Small intestine (tissue), 7 donors: Measurements from ENCODE around the gene FGD3. TPM values are rescaled to one million over a fixed set of nuclear protein-coding genes. Genes with fewer than 3 reads are reported as not detected.
"Not testable (repeated sequence)": the region's sequence is repeated elsewhere in the genome, so short reads cannot be mapped to it uniquely, and the experiment has no call there.

Source experiments
- DNase-seq, 2 donors: peaks; one replicate each; pipeline versions ENCODE4 v3.0.0 to v3.0.0-alpha.2; 2013
- FAIRE-seq: peaks from 2 replicates; lab custom pipeline; 2012; peaks lifted over from hg19 to GRCh38; lab: Jason Lieb, UNC
- H3K27ac ChIP-seq, 3 donors: one replicate each; pipeline ENCODE4 v1.5.1; 2013; ENCODE audit warnings: low read length in 2 of 3, mild to moderate bottlenecking in 2 of 3, control low read depth in 1 of 3, inconsistent platforms in 1 of 3, low read depth in 1 of 3, moderate library complexity in 1 of 3
- H3K27me3 ChIP-seq, 3 donors: one replicate each; pipeline ENCODE4 v1.6.1; 2013; ENCODE audit warnings: low read length in 3 of 3, inconsistent platforms in 1 of 3; ENCODE audit not compliant: control insufficient read depth in 3 of 3, insufficient read depth in 3 of 3
- H3K36me3 ChIP-seq, 3 donors: one replicate each; pipeline ENCODE4 v1.6.1; 2013; ENCODE audit warnings: low read length in 3 of 3, inconsistent platforms in 1 of 3, low read depth in 1 of 3, mild to moderate bottlenecking in 1 of 3, moderate library complexity in 1 of 3; ENCODE audit not compliant: control insufficient read depth in 3 of 3, insufficient read depth in 2 of 3
- H3K4me1 ChIP-seq, 3 donors: one replicate each; pipeline ENCODE4 v1.6.1; 2013; ENCODE audit warnings: low read length in 2 of 3, inconsistent platforms in 1 of 3, low read depth in 1 of 3, mild to moderate bottlenecking in 1 of 3, moderate library complexity in 1 of 3; ENCODE audit not compliant: control insufficient read depth in 3 of 3, insufficient read depth in 2 of 3
- H3K4me3 ChIP-seq, 3 donors: one replicate each; pipeline ENCODE4 v1.5.1; 2013; ENCODE audit warnings: low read length in 3 of 3, control low read depth in 1 of 3, inconsistent platforms in 1 of 3, low read depth in 1 of 3, mild to moderate bottlenecking in 1 of 3, moderate library complexity in 1 of 3
- H3K9me3 ChIP-seq, 2 donors: one replicate each; pipeline ENCODE4 v1.6.1; 2013; ENCODE audit warnings: low read depth in 1 of 2, low read length in 1 of 2; ENCODE audit not compliant: control insufficient read depth in 2 of 2, insufficient read depth in 1 of 2
- WGBS, 3 donors: extraction: QIAGEN DNeasy Blood & Tissue Kit; methylation state at CpG; one replicate each; pipeline ENCODE4 v1.1.7; 2013; 5-methylcytosine and 5-hydroxymethylcytosine counted together
- polyA plus RNA-seq, 4 donors: library from polyadenylated mRNA; stranded (reverse) in 3 of 4; unstranded in 1 of 4; fragments of 200-250 nt in 3 of 4; fragments of 120-200 nt in 1 of 4; gene quantifications; one replicate each; pipeline versions ENCODE4 v1.2.1 to v1.2.3, GENCODE V29; 2013
- donor health status: healthy with polysubstance abuse.
- donor health status: control.
- donor health status: control.
- donor health status: Bipolar disorder and iron deficiency.
- donor health status: healthy.

FGD3 gene
- polyA plus RNA-seq, 4 donors = 0.67 to 26.1 (median 3.8) TPM

- FAIRE-seq = no peak
Observed at GRCh38 chr9:92986176-92987119, 39.1 kb downstream of the FGD3 start.

GRCh38 chr9:92988215-92988768 is 41.0 kb downstream of the FGD3 start:
- Histone ChIP-seq H3K36me3 (no peaks in the 10 kb centered on the region), H3K27me3 (peaks cover 0 to 2% (median 0%) of the 10 kb centered on the region in 3 donors), H3K4me1 (no peaks in the 10 kb centered on the region), H3K4me3 (no peak overlapping the region), H3K9me3 (peaks cover 0 to 19% of the 10 kb centered on the region in 2 donors), H3K27ac (peak overlapping the region in 1 of 3 donors; percentile 20)
- WGBS, 3 donors = 94 to 96% (median 94%) methylated on average over 1 of the region's 1 CpG
- DNase-seq (no peak), FAIRE-seq (no peak)

More at GRCh38 chr9:92986176-92987119, 39.1 kb downstream of the FGD3 start:
- Histone ChIP-seq H3K27ac (no peak overlapping the region), H3K36me3 (no peaks in the 10 kb centered on the region), H3K4me1 (no peaks in the 10 kb centered on the region), H3K4me3 (no peak overlapping the region), H3K9me3 (peaks cover 0 to 15% of the 10 kb centered on the region in 2 donors), H3K27me3 (no peaks in the 10 kb centered on the region)
- DNase-seq = peak; percentile 24 to 36
- 72 to 85% (median 74%) methylated on average over 6 of the region's 6 CpGs for WGBS, 3 donors

GRCh38 chr9:92989561-92989960 is 42.2 kb downstream of the FGD3 start:
- no peak overlapping the region for H3K4me3 ChIP-seq
- peaks cover 0 to 12% of the 10 kb centered on the region in 2 donors for H3K9me3 ChIP-seq
- DNase-seq (no peak), FAIRE-seq (no peak)
- H3K27ac ChIP-seq = no peak overlapping the region
- no peaks in the 10 kb centered on the region for H3K36me3 ChIP-seq
- WGBS, 3 donors = 49 to 56% (median 53%) methylated on average over 3 of the region's 3 CpGs
- H3K27me3 ChIP-seq = peaks cover 0 to 2% (median 0%) of the 10 kb centered on the region in 3 donors
- H3K4me1 ChIP-seq = no peaks in the 10 kb centered on the region

GRCh38 chr9:92990461-92990860 is 43.1 kb downstream of the FGD3 start:
- H3K9me3 ChIP-seq = peaks cover 0 to 5% of the 10 kb centered on the region in 2 donors
- no peak for DNase-seq
- no peak for FAIRE-seq
- 88 to 95% (median 91%) methylated on average over 3 of the region's 3 CpGs for WGBS, 3 donors
- H3K27me3 ChIP-seq = peaks cover 0 to 2% (median 0%) of the 10 kb centered on the region in 3 donors
- no peak overlapping the region for H3K4me3 ChIP-seq
- no peak overlapping the region for H3K27ac ChIP-seq
- no peaks in the 10 kb centered on the region for H3K4me1 ChIP-seq
- no peaks in the 10 kb centered on the region for H3K36me3 ChIP-seq

- no peak overlapping the region for H3K27ac ChIP-seq
- no peak overlapping the region for H3K4me3 ChIP-seq
- H3K36me3 ChIP-seq = no peaks in the 10 kb centered on the region
- no peak for FAIRE-seq
- WGBS, 3 donors = 70 to 78% (median 75%) methylated on average over 4 of the region's 4 CpGs
- H3K4me1 ChIP-seq = no peaks in the 10 kb centered on the region
- peaks cover 0 to 5% of the 10 kb centered on the region in 2 donors for H3K9me3 ChIP-seq
- H3K27me3 ChIP-seq = peaks cover 0 to 2% (median 0%) of the 10 kb centered on the region in 3 donors
- no peak for DNase-seq
Observed at GRCh38 chr9:92992549-92992948, 45.2 kb downstream of the FGD3 start.

- not testable (repeated sequence) for H3K36me3 ChIP-seq
Observed at GRCh38 chr9:92998871-92999270, 51.5 kb downstream of the FGD3 start.

GRCh38 chr9:93001031-93001430 is 53.7 kb downstream of the FGD3 start:
- FAIRE-seq (no peak), DNase-seq (no peak)
- peaks cover 0 to 4% (median 0%) of the 10 kb centered on the region in 3 donors for H3K4me1 ChIP-seq
- H3K27me3 ChIP-seq = no peaks in the 10 kb centered on the region
- peaks cover 0 to 2% of the 10 kb centered on the region in 2 donors for H3K9me3 ChIP-seq
- peaks cover 0 to 14% (median 0%) of the 10 kb centered on the region in 3 donors for H3K36me3 ChIP-seq
- no peak overlapping the region for H3K4me3 ChIP-seq
- no peak overlapping the region for H3K27ac ChIP-seq
- 57 to 73% (median 67%) methylated on average over 2 of the region's 2 CpGs for WGBS, 3 donors

More at GRCh38 chr9:92998871-92999270, 51.5 kb downstream of the FGD3 start:
- not testable (repeated sequence) for H3K4me3 ChIP-seq, FAIRE-seq, H3K27ac ChIP-seq, H3K9me3 ChIP-seq, H3K4me1 ChIP-seq, H3K27me3 ChIP-seq, DNase-seq
- WGBS, 3 donors = 81 to 89% (median 88%) methylated on average over 10 of the region's 10 CpGs

- FAIRE-seq = no peak
Observed at GRCh38 chr9:93002700-93003099, 55.4 kb downstream of the FGD3 start.

More at GRCh38 chr9:93002700-93003099, 55.4 kb downstream of the FGD3 start:
- H3K4me1 ChIP-seq = peaks cover 0 to 4% (median 0%) of the 10 kb centered on the region in 3 donors
- H3K9me3 ChIP-seq = peaks cover 0 to 2% of the 10 kb centered on the region in 2 donors
- H3K4me3 ChIP-seq = no peak overlapping the region
- H3K27me3 ChIP-seq = no peaks in the 10 kb centered on the region
- DNase-seq = no peak
- no peak overlapping the region for H3K27ac ChIP-seq
- WGBS, 3 donors = 91 to 96% (median 94%) methylated on average over 7 to 8 of the region's 8 CpGs
- H3K36me3 ChIP-seq = peaks cover 0 to 17% (median 0%) of the 10 kb centered on the region in 3 donors
